Parathyroid adenoma (tissue), 2 donors: ENCODE measurements around the gene HTR7.

ENCODE experiments used
- H2AFZ ChIP-seq: fragments of 300-600 bp; sonication (generic); one replicate; pipeline ENCODE4 v1.7.0; 2017; ENCODE audit warnings: antibody characterized with exemption, mild to moderate bottlenecking
- H3K27ac ChIP-seq: fragments of 300-600 bp; sonication (generic); one replicate; pipeline ENCODE4 v1.7.0; 2017
- H3K27me3 ChIP-seq: fragments of 300-600 bp; sonication (generic); one replicate; pipeline ENCODE4 v1.7.0; 2017; ENCODE audit warnings: low read length; ENCODE audit not compliant: control insufficient read depth, insufficient read depth
- H3K36me3 ChIP-seq: fragments of 300-600 bp; sonication (generic); one replicate; pipeline ENCODE4 v1.7.0; 2017; ENCODE audit warnings: low read length; ENCODE audit not compliant: control insufficient read depth, insufficient read depth
- H3K4me1 ChIP-seq: fragments of 300-600 bp; sonication (generic); one replicate; pipeline ENCODE4 v1.7.0; 2017; ENCODE audit warnings: control low read depth
- H3K4me2 ChIP-seq: fragments of 300-600 bp; sonication (generic); one replicate; pipeline ENCODE4 v1.7.0; 2017; ENCODE audit warnings: low read length
- H3K4me3 ChIP-seq: fragments of 300-600 bp; sonication (generic); one replicate; pipeline ENCODE4 v1.7.0; 2017; ENCODE audit warnings: low read depth, low read length
- H3K79me2 ChIP-seq: fragments of 300-600 bp; sonication (generic); one replicate; pipeline ENCODE4 v1.7.0; 2017; ENCODE audit warnings: control low read depth
- H3K9ac ChIP-seq: fragments of 300-600 bp; sonication (generic); one replicate; pipeline ENCODE4 v1.7.0; 2017; ENCODE audit warnings: mild to moderate bottlenecking
- H3K9me3 ChIP-seq: fragments of 300-600 bp; sonication (generic); one replicate; pipeline ENCODE4 v1.7.0; 2017; ENCODE audit warnings: low read length; ENCODE audit not compliant: control insufficient read depth
- TF ChIP-seq, protein P1 (sequence below): fragments of 300-600 bp; sonication (generic); IDR thresholded peaks from one replicate; pipeline ENCODE4 v1.7.0; 2017; ENCODE audit warnings: antibody characterized with exemption, mild to moderate bottlenecking
- donor health status: primary hyperparathyroidism.

The HTR7 gene

DNA sequence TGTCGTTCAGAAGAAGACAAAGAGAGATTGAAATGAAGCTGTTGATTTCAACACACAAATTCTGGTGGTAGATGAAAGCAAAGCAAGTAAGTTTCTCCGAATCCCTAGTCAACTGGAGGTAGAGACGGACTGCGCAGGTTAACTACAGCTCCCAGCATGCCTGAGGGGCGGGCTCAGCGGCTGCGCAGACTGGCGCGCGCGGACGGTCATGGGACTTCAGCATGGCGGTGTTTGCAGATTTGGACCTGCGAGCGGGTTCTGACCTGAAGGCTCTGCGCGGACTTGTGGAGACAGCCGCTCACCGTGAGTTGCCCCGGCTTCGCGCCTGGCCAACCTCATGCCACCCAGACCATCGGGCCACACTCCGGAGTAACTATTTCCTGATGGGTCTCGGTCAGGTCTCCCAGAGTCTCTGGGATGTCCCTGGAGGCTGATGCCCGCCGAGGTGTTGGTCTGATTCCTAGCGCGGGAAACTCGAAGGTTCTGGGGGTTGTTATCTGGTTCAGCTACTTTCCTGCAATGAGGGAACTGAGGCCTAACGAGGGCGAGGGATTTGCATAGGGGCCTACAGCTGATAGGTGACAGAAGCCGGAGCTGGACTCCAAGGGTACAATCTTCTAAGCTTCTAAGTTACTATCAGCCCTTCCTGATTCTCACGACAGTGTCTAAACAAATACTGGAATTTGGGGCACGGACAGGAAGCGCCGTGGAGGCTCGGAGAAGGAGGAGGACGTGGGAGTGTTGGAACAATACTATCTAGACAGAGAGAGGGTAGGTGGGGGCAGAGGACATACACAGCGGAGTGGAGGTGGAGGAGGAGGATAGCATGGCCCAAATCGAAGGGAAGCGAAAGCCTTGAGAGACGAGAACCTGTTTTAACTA is 14.2 kb upstream of the HTR7 start, which contains the start of gene RPP30:
Gene RPP30 (plus strand): TSS at position 209 of the 882 bp plus-strand sequence. CDS start 13 bp downstream, at position 222.
- no peaks in the 10 kb centered on the region for H3K27me3 ChIP-seq
- H3K36me3 ChIP-seq, result no peaks in the 10 kb centered on the region
- no peaks in the 10 kb centered on the region for H3K9me3 ChIP-seq
- no peak within 1 kb of the TSS for H3K9ac ChIP-seq
- peaks cover 10% of the 10 kb centered on the region for H3K4me1 ChIP-seq
- H3K79me2 ChIP-seq, result peaks cover 9% of the 10 kb centered on the region
- peak within 1 kb of the TSS; percentile 37 for H3K27ac ChIP-seq
- H3K4me3 ChIP-seq, result peak within 1 kb of the TSS; percentile 72
- H2AFZ ChIP-seq, result peak within 1 kb of the TSS; percentile 78
- TF ChIP-seq, protein P1, sequence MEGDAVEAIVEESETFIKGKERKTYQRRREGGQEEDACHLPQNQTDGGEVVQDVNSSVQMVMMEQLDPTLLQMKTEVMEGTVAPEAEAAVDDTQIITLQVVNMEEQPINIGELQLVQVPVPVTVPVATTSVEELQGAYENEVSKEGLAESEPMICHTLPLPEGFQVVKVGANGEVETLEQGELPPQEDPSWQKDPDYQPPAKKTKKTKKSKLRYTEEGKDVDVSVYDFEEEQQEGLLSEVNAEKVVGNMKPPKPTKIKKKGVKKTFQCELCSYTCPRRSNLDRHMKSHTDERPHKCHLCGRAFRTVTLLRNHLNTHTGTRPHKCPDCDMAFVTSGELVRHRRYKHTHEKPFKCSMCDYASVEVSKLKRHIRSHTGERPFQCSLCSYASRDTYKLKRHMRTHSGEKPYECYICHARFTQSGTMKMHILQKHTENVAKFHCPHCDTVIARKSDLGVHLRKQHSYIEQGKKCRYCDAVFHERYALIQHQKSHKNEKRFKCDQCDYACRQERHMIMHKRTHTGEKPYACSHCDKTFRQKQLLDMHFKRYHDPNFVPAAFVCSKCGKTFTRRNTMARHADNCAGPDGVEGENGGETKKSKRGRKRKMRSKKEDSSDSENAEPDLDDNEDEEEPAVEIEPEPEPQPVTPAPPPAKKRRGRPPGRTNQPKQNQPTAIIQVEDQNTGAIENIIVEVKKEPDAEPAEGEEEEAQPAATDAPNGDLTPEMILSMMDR, result no peak
- H3K4me2 ChIP-seq, result peak within 1 kb of the TSS; percentile 52

DNA sequence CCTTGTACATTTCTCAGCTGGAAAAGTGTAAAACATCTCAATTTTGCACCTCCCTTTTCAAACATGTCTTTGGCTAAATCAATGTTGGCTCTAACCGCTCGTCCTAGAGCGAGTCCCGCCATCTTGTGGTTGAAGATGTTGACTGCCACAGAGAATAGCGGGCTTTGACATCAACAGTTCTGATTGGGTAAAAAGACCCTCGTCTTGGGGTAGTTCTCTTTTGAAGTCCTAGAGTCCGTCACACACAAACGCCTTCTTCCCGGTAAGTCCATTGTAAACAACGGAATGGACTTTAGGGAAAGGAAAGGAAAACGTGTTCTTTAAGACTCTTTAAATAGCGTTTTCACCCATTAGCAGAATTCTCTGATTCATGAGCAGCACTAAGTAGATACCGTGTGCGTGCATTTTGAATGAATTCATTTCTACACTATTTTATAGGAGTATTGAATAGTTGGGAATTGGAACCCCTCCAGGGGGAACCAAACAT is 13.5 kb upstream of the HTR7 start:
- TF ChIP-seq, protein P1, result peak; percentile 48
- peaks cover 9% of the 10 kb centered on the region for H3K79me2 ChIP-seq
- H2AFZ ChIP-seq, result peak overlapping the region; percentile 78
- peak overlapping the region; percentile 72 for H3K4me3 ChIP-seq
- no peaks in the 10 kb centered on the region for H3K36me3 ChIP-seq
- no peaks in the 10 kb centered on the region for H3K9me3 ChIP-seq
- no peaks in the 10 kb centered on the region for H3K27me3 ChIP-seq
- no peak overlapping the region for H3K9ac ChIP-seq
- H3K27ac ChIP-seq, result peak overlapping the region; percentile 37
- peaks cover 6% of the 10 kb centered on the region for H3K4me1 ChIP-seq
- peak overlapping the region; percentile 52 for H3K4me2 ChIP-seq

DNA sequence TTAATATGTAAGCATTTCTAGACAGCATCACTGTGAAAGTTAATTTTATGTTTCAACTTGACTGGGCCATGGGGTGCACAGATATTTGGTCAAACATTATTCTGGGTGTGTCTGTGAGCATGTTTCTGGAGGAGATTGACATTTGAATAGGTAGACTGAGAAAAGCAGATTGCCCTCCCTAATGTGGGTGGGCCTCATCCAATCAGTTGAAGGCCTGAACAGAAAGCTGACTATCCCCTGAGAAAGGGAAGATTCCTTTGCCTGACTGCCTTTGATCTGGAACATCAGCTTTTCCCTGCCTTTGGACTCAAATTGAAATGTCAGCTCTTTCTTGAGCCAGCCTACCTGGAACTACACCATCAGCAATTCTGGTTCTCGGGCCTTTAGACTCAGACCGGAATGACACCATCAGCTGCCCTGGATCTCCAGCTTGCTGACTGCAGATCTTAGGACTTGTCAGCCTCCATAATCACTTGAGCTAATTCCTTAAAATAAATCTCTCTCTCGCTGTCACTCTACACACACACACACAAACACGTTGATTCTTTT is 8.3 kb upstream of the HTR7 start:
- H3K27ac ChIP-seq, result no peak overlapping the region
- no peaks in the 10 kb centered on the region for H3K36me3 ChIP-seq
- H3K4me2 ChIP-seq, result no peak overlapping the region
- no peaks in the 10 kb centered on the region for H3K9me3 ChIP-seq
- H3K79me2 ChIP-seq, result no peaks in the 10 kb centered on the region
- H2AFZ ChIP-seq, result peak overlapping the region; percentile 12
- TF ChIP-seq, protein P1, result no peak
- H3K4me3 ChIP-seq, result no peak overlapping the region
- no peak overlapping the region for H3K9ac ChIP-seq
- H3K27me3 ChIP-seq, result no peaks in the 10 kb centered on the region
- peaks cover 5% of the 10 kb centered on the region for H3K4me1 ChIP-seq

DNA sequence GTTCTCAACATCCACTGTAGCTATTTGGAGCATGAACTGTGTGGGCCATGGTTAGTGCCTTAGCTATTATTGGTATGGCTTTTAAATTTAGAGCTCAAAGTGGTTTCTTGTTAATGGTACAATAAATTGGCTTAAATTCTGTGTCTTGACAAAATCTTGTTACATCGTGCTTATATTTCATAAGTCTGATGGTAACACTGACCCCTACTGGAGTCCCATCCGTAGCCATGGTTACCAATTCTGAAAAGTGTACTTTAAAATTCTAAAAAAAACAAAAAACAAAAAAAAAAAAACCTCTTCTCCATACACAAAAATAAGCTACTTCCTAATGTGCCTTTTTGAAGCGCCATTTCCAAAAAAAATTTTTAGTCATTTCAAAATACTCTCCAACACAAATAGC is 7.6 kb upstream of the HTR7 start:
- H3K79me2 ChIP-seq, result no peaks in the 10 kb centered on the region
- no peaks in the 10 kb centered on the region for H3K36me3 ChIP-seq
- no peak overlapping the region for H3K4me3 ChIP-seq
- no peak overlapping the region for H3K4me2 ChIP-seq
- H3K9me3 ChIP-seq, result no peaks in the 10 kb centered on the region
- no peak overlapping the region for H3K27ac ChIP-seq
- peaks cover 5% of the 10 kb centered on the region for H3K4me1 ChIP-seq
- no peak overlapping the region for H2AFZ ChIP-seq
- no peaks in the 10 kb centered on the region for H3K27me3 ChIP-seq
- H3K9ac ChIP-seq, result no peak overlapping the region
- TF ChIP-seq, protein P1, result peak; percentile 24
